CD4-positive, alpha-beta T cell treated with Interleukin-4 for 4 hours (primary cell): ENCODE measurements around the gene YPEL5.
A peak's percentile ranks its signal among the peaks of the same experiment; 100 is the strongest.

Experiments
- DNase-seq: peaks from one replicate; pipeline ENCODE4 v3.0.0-alpha.2; 2020

Gene YPEL5

DNA sequence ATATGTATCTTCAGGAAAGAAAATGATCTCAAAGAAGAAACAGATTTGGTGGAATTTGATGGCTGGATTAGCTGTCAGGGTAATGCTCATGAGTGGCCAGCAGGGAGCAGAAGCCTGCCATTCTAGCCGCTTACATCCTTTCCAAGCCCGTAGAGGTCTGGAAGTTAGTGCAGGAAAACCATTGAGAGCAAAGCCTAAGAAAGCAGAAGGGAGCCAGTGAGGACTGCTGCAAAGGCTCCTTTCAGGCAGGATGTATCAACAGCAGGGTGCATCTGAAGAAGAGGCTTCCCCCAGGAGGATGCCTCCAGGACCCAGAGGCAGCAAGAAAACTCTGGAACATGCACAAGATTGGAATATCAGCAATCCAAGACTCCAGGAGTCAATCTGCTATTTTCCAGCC lies 61.6 kb downstream of the YPEL5 start:
- DNase-seq: peak; percentile 50

DNA sequence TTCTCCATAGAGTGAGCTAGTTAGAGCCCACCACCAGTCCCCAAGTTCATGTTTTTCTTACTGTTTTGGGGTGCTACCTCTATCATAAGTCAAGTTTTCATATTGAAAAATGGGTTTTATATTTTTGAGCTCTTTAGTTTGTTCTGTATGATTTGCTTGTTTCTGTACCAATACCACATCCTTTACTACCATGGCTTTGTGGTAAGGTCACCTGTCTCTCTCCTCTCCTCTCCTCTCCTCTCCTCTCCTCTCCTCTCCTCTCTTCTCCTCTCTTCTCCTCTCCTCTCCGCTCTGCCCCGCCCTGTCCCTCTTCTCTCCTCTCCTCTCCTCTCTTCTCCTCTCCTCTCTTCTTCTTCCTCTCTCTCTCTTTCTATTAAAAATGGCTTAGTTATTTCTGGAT lies 62.4 kb downstream of the YPEL5 start:
- DNase-seq: no peak
